Measurements from ENCODE around the gene ROPN1.
A peak's percentile ranks its signal among the peaks of the same experiment; 100 is the strongest.
"Not testable (repeated sequence)": the region's sequence is repeated elsewhere in the genome, so short reads cannot be mapped to it uniquely, and the experiment has no call there.

ROPN1 gene

GRCh38 chr3:124007186-124007585 lies 15.3 kb upstream of the ROPN1 start:
- no peak for TF ChIP-seq CTCF (conservative IDR thresholded peaks at IDR 0.05)
- no peak overlapping the region for H3K27ac ChIP-seq

- not testable (repeated sequence) for H3K27ac ChIP-seq
Measured at GRCh38 chr3:124002405-124003079, 10.6 kb upstream of the ROPN1 start.

GRCh38 chr3:124001366-124001765 lies 9.4 kb upstream of the ROPN1 start:
- H3K27ac ChIP-seq = not testable (repeated sequence)

GRCh38 chr3:123997543-123997942 lies 5.6 kb upstream of the ROPN1 start:
- H3K27ac ChIP-seq = no peak overlapping the region
- TF ChIP-seq CTCF (conservative IDR thresholded peaks at IDR 0.05) = no peak

- no peak overlapping the region for H3K27ac ChIP-seq
- TF ChIP-seq CTCF (conservative IDR thresholded peaks at IDR 0.05) = no peak
Measured at GRCh38 chr3:123993818-123994217, 1.9 kb upstream of the ROPN1 start.

- H3K27ac ChIP-seq = no peak overlapping the region
- no peak for TF ChIP-seq CTCF (conservative IDR thresholded peaks at IDR 0.05)
Measured at GRCh38 chr3:123986427-123986826, 5.5 kb downstream of the ROPN1 start.

GRCh38 chr3:123984957-123985356 lies 7.0 kb downstream of the ROPN1 start:
- H3K27ac ChIP-seq = peak overlapping the region; percentile 20; the same call in 1 of the 2 replicates
- TF ChIP-seq CTCF (conservative IDR thresholded peaks at IDR 0.05) = no peak

GRCh38 chr3:123984350-123984749 lies 7.6 kb downstream of the ROPN1 start:
- peak overlapping the region; percentile 20; the same call in 1 of the 2 replicates for H3K27ac ChIP-seq
- TF ChIP-seq CTCF (conservative IDR thresholded peaks at IDR 0.05) = no peak

- not testable (repeated sequence) for H3K27ac ChIP-seq
Measured at GRCh38 chr3:123981317-123981716, 10.6 kb downstream of the ROPN1 start.

Data from VCaP (cell line).